Tibial artery (tissue), 4 donors: ENCODE data around the gene NECTIN1.

ENCODE experiments used
- DNase-seq, 2 donors: peaks; one replicate each; pipeline ENCODE4 v3.0.0-alpha.2; 2019
- H3K27ac ChIP-seq, 2 donors: fragments of 200-600 bp; sonication (generic) in 1 of 2; 1 replicate in 1 of 2; 2 replicates in 1 of 2; pipeline ENCODE4 v1.5.1; 2018 to 2019; ENCODE audit warnings: mild to moderate bottlenecking in 1 of 2
- H3K27me3 ChIP-seq, 2 donors: fragments of 200-600 bp; sonication (generic) in 1 of 2; one replicate each; pipeline versions ENCODE4 v1.5.1 to v1.6.0; 2016 to 2019
- H3K36me3 ChIP-seq, 3 donors: fragments of 200-600 bp; sonication (generic) in 2 of 3; one replicate each; pipeline ENCODE4 v1.5.1; 2016 to 2019; ENCODE audit warnings: mild to moderate bottlenecking in 2 of 3
- H3K4me1 ChIP-seq, 4 donors: fragments of 200-600 bp; sonication (generic) in 2 of 4; 1 replicate in 3 of 4; 2 replicates in 1 of 4; pipeline ENCODE4 v1.5.1; 2016 to 2019
- H3K4me3 ChIP-seq, 2 donors: fragments of 200-600 bp; sonication (generic) in 1 of 2; 1 replicate in 1 of 2; 2 replicates in 1 of 2; pipeline ENCODE4 v1.5.1; 2018 to 2019; ENCODE audit warnings: mild to moderate bottlenecking in 2 of 2
- H3K9me3 ChIP-seq, 3 donors: fragments of 200-600 bp; sonication (generic) in 1 of 3; one replicate each; pipeline ENCODE4 v1.5.1; 2016 to 2019
- CTCF ChIP-seq, 2 experiments: fragments of 200-600 bp in 1 of 2; fragments of 450-650 bp in 1 of 2; IDR thresholded peaks; one replicate each; pipeline ENCODE4 v1.5.1; 2017 to 2019; ENCODE audit warnings: antibody characterized with exemption in 2 of 2, mild to moderate bottlenecking in 1 of 2, moderate library complexity in 1 of 2
- intact Hi-C: fragments of 100-400 bp; cut with DNase I; formaldehyde crosslinking; loops from one replicate; pipeline ENCODE4 v1.15.0; 2023; ENCODE audit warnings: low total_unique reads

The NECTIN1 gene

GRCh38 chr11:119774172-119774763 lies 45.3 kb upstream of the NECTIN1 start:
- intact Hi-C loops: no loop called here

GRCh38 chr11:119772641-119773415 lies 43.8 kb upstream of the NECTIN1 start:
- TF ChIP-seq CTCF (IDR thresholded peaks at IDR 0.05): no peak
- Histone ChIP-seq H3K27me3 (peaks cover 0 to 22% of the 10 kb centered on the region in 2 donors), H3K4me3 (no peak overlapping the region), H3K36me3 (no peaks in the 10 kb centered on the region), H3K4me1 (no peaks in the 10 kb centered on the region), H3K9me3 (no peaks in the 10 kb centered on the region), H3K27ac (no peak overlapping the region)
- intact Hi-C loops: no loop called here
- no peak for DNase-seq

More at GRCh38 chr11:119774172-119774763, 45.3 kb upstream of the NECTIN1 start:
- Histone ChIP-seq H3K4me1 (peaks cover 0 to under 1% (median 0%) of the 10 kb centered on the region in 4 donors), H3K27ac (no peak overlapping the region), H3K9me3 (no peaks in the 10 kb centered on the region), H3K27me3 (peaks cover 0 to 27% of the 10 kb centered on the region in 2 donors), H3K4me3 (no peak overlapping the region), H3K36me3 (no peaks in the 10 kb centered on the region)
- no peak for DNase-seq
- TF ChIP-seq CTCF (IDR thresholded peaks at IDR 0.05): no peak

- no peaks in the 10 kb centered on the region for H3K9me3 ChIP-seq
- no peaks in the 10 kb centered on the region for H3K4me1 ChIP-seq
- H3K27ac ChIP-seq: no peak overlapping the region
- H3K36me3 ChIP-seq: no peaks in the 10 kb centered on the region
- no peak for TF ChIP-seq CTCF (IDR thresholded peaks at IDR 0.05)
- intact Hi-C loops: no loop called here
- H3K27me3 ChIP-seq: peaks cover 0 to 22% of the 10 kb centered on the region in 2 donors
- H3K4me3 ChIP-seq: no peak overlapping the region
- no peak for DNase-seq
Observed at GRCh38 chr11:119772076-119772475, 43.1 kb upstream of the NECTIN1 start.

GRCh38 chr11:119771172-119771770 lies 42.3 kb upstream of the NECTIN1 start:
- H3K27ac ChIP-seq: no peak overlapping the region
- no peak for DNase-seq
- H3K4me1 ChIP-seq: no peaks in the 10 kb centered on the region
- H3K27me3 ChIP-seq: peaks cover 0 to 22% of the 10 kb centered on the region in 2 donors
- H3K4me3 ChIP-seq: no peak overlapping the region
- TF ChIP-seq CTCF (IDR thresholded peaks at IDR 0.05): no peak
- no peaks in the 10 kb centered on the region for H3K36me3 ChIP-seq
- intact Hi-C loops: no loop called here
- no peaks in the 10 kb centered on the region for H3K9me3 ChIP-seq

GRCh38 chr11:119765628-119766027 lies 36.6 kb upstream of the NECTIN1 start:
- no peak for TF ChIP-seq CTCF (IDR thresholded peaks at IDR 0.05)
- no peak for DNase-seq
- intact Hi-C loops: no loop called here
- Histone ChIP-seq H3K9me3 (no peaks in the 10 kb centered on the region), H3K4me3 (no peak overlapping the region), H3K27ac (no peak overlapping the region), H3K27me3 (no peaks in the 10 kb centered on the region), H3K4me1 (peaks cover 0 to 9% (median 4%) of the 10 kb centered on the region in 4 donors), H3K36me3 (no peaks in the 10 kb centered on the region)
